Pons (tissue), 1 donor: ENCODE data around the gene ST6GALNAC3.
"Not testable (repeated sequence)": the region's sequence is repeated elsewhere in the genome, so short reads cannot be mapped to it uniquely, and the experiment has no call there.

Experiments used
- DNase-seq: peaks from one replicate; pipeline ENCODE4 v3.0.0-alpha.2; 2016; ENCODE audit warnings: low spot score

The ST6GALNAC3 gene

GRCh38 chr1:76075188-76075489, 593 bp downstream of the ST6GALNAC3 start:
- no peak for DNase-seq

DNA sequence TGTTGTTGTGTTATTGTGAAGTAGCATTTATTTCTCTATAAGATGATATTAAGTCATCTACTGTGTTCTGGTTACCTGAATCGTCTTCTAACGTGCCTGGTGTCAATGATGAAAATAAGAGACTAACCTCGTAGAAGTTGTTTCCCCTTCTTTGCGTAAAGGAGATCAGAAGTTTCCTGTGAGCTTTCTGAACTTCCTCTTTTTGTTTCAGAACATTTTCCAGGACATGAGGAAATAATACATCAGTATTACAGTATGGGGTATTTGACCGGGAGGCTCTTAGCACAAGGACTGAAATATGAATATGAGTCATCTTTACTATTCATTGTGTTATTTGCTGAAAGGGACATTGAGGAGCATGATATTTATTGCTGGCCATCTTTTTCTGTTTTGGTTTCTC, 1.3 kb downstream of the ST6GALNAC3 start:
- peak; percentile 83 for DNase-seq

GRCh38 chr1:76079475-76080227, 5.1 kb downstream of the ST6GALNAC3 start:
- no peak for DNase-seq

DNA sequence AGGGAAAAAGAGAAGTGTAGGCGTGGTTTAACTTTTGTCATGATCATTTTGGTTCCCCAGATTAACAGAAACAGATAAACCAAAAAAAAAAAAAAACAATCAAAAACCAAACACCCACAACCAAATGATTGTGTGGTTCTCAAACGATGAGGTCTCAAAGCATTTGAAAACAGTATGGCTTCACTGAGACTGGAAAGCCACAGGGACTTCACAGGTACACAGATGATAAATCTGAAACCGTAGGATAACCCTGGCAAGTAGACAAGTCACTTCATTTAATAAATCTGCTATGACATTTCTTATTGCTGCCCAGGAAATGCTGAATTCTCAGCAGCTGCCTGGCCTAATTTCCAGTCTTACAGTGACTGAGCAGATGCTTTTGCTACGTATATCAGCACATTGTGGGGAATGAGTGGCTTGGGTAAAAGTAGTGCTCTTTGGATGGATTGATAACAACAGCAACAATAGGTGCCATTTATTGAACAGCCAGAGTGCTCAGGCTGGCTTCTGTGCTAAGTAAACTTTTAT, 6.1 kb downstream of the ST6GALNAC3 start:
- peak; percentile 54 for DNase-seq

- DNase-seq, result no peak
Observed at GRCh38 chr1:76082062-76082461, 7.5 kb downstream of the ST6GALNAC3 start.

DNA sequence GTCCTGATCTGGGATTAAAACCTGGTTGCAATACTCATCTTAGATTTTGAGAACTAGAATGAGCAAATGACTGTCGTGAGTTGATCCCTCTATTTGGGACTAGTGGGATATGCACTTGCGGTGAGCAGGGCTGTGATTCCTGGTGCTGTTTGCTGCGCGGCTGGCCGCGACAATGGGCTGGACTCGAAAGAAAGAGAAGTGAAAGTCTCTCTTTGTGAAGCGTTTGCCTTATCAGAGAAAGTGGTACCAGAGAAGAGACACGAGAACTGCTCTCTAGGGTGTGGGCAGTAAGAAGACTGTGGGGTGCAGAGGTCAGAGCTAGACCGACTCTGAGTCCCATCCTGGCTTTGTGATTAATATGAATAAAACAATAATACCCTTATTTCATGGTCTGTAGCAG, 8.6 kb downstream of the ST6GALNAC3 start:
- peak; percentile 91 for DNase-seq

DNA sequence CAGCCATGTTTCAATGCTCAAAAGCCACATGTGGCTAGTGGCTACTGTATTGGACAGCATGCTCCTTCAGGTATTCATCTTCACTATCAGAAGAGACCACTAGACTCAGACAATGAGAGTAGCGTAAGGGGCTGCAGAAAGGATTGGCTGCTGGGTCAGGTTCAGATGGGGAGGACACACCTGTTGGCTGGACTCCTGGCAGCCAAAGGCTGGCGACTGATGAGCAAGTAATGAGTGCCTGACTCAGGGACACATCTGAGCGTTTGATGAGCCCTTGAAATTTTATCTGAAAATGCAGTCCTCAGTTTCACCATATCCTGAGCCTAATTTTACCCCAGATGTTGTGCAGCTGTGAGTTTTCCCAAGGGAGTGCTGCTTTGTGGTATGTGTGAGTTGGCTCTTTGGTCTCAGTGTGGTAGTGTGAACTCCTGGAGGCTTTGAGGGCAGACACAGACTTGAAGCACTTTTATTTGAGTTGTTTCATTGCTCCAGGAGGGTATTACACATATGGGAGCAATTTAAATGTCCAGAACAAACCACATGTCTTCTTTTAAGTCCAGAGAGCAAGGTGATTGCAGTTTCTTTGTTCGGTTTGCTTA, 9.6 kb downstream of the ST6GALNAC3 start:
- DNase-seq, result no peak

- DNase-seq, result no peak
Observed at GRCh38 chr1:76084685-76085084, 10.1 kb downstream of the ST6GALNAC3 start.

GRCh38 chr1:76086109-76086508, 11.6 kb downstream of the ST6GALNAC3 start:
- DNase-seq, result no peak

DNA sequence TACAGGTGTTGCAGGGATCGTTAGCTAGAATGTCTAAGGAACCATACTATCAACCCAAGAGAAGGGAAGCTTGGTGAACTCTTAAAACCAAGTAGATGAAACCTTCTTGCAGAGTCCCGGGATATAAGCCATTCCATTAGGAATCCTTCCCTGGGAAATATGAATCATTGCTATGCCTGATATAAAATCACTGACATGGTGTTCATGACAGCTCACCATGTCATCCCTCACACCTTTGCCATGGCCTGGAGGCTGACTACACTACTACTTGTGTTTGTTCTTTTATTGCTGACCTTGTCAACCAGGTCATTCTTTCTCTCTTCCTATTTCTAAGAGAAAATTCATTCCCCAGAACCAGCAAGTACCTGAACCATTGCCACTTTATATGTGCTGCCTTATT, 12.1 kb downstream of the ST6GALNAC3 start:
- no peak for DNase-seq

GRCh38 chr1:76090283-76091203, 16.0 kb downstream of the ST6GALNAC3 start:
- DNase-seq, result no peak

GRCh38 chr1:76092812-76093211, 18.3 kb downstream of the ST6GALNAC3 start:
- DNase-seq, result no peak

- DNase-seq, result no peak
Observed at GRCh38 chr1:76093522-76094312, 19.2 kb downstream of the ST6GALNAC3 start.

GRCh38 chr1:76095802-76096201, 21.3 kb downstream of the ST6GALNAC3 start:
- DNase-seq, result no peak

DNA sequence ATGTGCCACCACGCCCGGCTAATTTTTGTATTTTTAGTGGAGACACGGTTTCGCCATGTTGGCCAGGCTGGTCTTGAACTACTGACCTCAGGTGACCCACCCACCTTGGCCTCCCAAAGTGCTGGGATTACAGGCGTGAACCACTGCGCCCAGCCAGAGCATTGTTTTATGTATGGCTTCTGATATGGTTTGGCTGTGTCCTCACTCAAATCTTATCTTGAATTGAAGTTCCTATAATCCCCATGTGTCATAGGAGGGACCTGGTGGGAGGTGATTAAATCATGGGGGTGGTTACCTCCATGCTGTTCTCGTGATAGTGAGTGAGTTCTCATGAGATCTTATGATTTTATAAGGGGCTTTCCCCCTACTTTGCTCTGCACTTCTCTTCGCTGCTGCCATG, 22.5 kb downstream of the ST6GALNAC3 start:
- not testable (repeated sequence) for DNase-seq

DNA sequence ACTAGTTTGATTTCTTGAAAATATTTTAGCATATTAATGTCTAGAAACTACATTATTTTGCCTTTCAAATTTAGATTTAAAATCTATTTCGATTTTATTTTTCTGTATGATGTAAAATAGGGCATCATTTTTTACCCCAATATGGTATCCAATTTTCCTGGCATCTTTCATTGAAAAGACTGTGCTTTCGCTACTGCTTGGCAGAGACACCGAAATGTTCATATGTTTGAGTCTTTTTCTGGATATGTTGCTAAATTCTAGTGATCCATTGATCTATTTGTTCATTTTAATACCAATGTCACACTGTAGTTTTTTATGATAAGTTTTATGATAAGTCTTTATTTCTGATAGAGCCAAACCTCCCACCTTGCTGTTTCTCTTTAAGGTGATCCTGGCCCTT, 24.3 kb downstream of the ST6GALNAC3 start:
- no peak for DNase-seq

GRCh38 chr1:76101548-76101947, 27.0 kb downstream of the ST6GALNAC3 start:
- no peak for DNase-seq

- DNase-seq, result no peak
Observed at GRCh38 chr1:76102046-76102445, 27.5 kb downstream of the ST6GALNAC3 start.

DNA sequence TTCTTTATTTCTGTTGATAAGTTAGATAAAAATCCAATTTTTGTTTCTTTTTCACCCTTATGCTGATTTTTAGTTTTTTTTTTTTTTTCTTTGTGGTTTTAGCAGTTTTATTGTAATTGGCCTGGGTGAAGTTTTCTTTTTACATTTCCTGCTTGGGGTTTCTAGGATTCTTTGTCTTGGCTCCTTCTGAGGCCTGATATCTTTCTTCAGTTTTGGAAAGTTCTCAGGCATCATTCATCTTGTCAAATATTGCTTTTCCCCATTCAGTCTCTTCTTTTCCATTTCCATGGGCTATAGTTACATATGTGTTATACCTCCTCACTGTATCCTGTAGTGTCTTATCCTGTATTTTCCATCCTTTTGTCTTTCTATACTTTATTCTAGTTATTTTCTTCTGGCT, 28.5 kb downstream of the ST6GALNAC3 start:
- DNase-seq, result no peak

DNA sequence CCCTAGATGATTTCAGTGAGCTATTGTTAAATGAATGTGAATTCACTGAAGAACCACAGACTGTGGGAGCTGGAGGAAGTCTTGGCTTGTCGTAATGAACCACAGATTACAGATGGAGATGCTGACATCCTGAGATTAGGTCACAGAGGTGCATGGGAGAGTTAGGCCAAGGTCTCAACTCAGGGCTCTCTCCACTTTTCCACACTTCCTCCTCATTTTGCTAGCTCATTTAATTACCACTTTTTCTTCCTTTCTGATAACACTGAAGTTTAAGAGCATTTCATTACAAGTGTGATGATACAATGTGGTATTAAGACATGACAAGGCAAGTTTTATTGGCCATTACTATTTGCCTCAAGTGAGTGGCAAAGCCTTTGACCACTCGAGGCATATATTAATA, 30.8 kb downstream of the ST6GALNAC3 start:
- DNase-seq, result no peak

DNA sequence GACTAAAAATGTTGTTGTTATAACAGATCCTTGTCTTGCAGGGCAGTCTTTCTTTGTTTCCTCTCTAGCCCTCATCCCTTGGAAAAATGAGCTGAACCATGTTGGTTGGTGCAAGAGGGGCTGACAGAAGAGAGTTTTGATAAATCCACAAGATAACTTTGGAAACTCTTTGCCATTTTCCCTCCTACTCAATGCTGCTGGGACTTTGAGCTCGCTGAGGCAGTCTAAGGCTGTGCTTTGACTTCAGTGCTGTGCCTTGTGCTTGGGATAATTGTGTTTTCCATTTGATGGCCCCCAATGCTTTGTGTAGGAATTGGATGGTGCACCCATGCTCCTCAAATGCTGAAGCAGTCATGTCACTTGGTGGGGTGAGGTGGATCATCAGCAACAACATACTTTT, 31.7 kb downstream of the ST6GALNAC3 start:
- DNase-seq, result no peak

DNA sequence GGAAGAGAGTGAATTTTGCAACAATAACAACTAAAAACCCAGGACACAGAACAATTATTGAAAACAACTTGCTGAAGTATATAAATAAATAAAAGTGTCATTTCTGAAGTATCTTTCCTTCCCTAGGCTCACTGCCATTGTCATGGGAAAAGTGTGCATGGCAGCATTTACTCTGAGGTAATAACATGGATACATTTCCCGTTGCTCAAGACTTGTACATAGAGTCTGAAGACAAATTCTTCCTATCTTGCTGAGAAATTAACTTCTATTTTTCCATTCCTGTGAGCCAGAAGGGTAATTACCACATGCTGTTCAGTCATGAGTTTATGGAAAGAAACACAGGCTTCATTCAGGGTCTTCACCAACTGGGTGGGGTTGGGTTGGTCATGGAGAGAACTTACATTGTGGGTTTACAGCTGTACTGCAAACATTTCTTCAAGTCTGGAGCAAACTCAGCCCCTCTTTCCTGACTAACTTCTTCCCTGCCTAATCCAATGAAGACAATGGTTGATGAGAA, 32.2 kb downstream of the ST6GALNAC3 start:
- DNase-seq, result no peak
